Breast epithelium (tissue), 4 donors: ENCODE measurements around the gene STX18. TPM values are rescaled to one million over a fixed set of nuclear protein-coding genes. Genes with fewer than 3 reads are reported as not detected.

ENCODE experiments used
- DNase-seq, 2 donors: peaks; one replicate each; pipeline ENCODE4 v3.0.0-alpha.2; 2019; ENCODE audit warnings: low spot score in 2 of 2
- H3K27ac ChIP-seq, 2 donors: fragments of 200-600 bp; sonication (generic) in 1 of 2; one replicate each; pipeline ENCODE4 v1.5.1; 2016 to 2019; ENCODE audit warnings: mild to moderate bottlenecking in 1 of 2
- H3K27me3 ChIP-seq, 2 donors: fragments of 200-600 bp; sonication (generic) in 1 of 2; one replicate each; pipeline versions ENCODE4 v1.5.1 to v1.6.0; 2017 to 2019; ENCODE audit warnings: control low read depth in 1 of 2, mild to moderate bottlenecking in 1 of 2
- H3K36me3 ChIP-seq: fragments of 200-600 bp; one replicate; pipeline ENCODE4 v1.5.1; 2019
- H3K4me1 ChIP-seq, 2 donors: fragments of 200-600 bp; sonication (generic); one replicate each; pipeline ENCODE4 v1.5.1; 2016 to 2019; ENCODE audit warnings: control low read depth in 1 of 2
- H3K4me3 ChIP-seq, 3 donors: fragments of 200-600 bp; sonication (generic); 1 replicate in 2 of 3; 2 replicates in 1 of 3; pipeline ENCODE4 v1.5.1; 2016 to 2019; ENCODE audit warnings: mild to moderate bottlenecking in 3 of 3, moderate library complexity in 2 of 3
- H3K9me3 ChIP-seq, 2 donors: fragments of 200-600 bp; sonication (generic) in 1 of 2; one replicate each; pipeline ENCODE4 v1.5.1; 2016 to 2019; ENCODE audit warnings: control low read depth in 1 of 2
- POLR2A ChIP-seq: fragments of 450-650 bp; IDR thresholded peaks from one replicate; pipeline ENCODE4 v1.6.1; 2016; ENCODE audit warnings: antibody characterized with exemption, mild to moderate bottlenecking, moderate library complexity
- POLR2AphosphoS5 ChIP-seq, 3 donors: sonication (generic); formaldehyde crosslinking; IDR thresholded peaks; one replicate each; pipeline ENCODE4 v1.6.1; 2017; ENCODE audit warnings: antibody characterized with exemption in 3 of 3
- intact Hi-C: fragments of 100-400 bp; cut with DNase I; formaldehyde crosslinking; loops from one replicate; pipeline ENCODE4 v1.15.1; 2023; ENCODE audit warnings: low total_unique reads
- total RNA-seq, 3 donors: library from RNA; depleted of rRNA; stranded (reverse); fragments of >200 nt; gene quantifications; one replicate each; pipeline ENCODE4 v1.1.0, GENCODE V29; 2016
- TF ChIP-seq, protein P1 (sequence below), 3 donors: fragments of 450-650 bp; IDR thresholded peaks; one replicate each; pipeline ENCODE4 v1.5.1; 2016 to 2017; ENCODE audit warnings: antibody characterized with exemption in 3 of 3, mild to moderate bottlenecking in 3 of 3, moderate library complexity in 3 of 3

Gene STX18
- total RNA-seq, 3 donors from 2014 or later, result 32.2 to 36.3 (median 32.8) TPM

- Histone ChIP-seq H3K27ac (no peak overlapping the region), H3K9me3 (no peaks in the 10 kb centered on the region), H3K4me1 (no peaks in the 10 kb centered on the region), H3K36me3 (no peaks in the 10 kb centered on the region), H3K4me3 (no peak overlapping the region), H3K27me3 (peaks cover 0 to 9% of the 10 kb centered on the region in 2 donors)
- no peak for DNase-seq
- intact Hi-C loops, result no loop called here
- TF ChIP-seq, protein P1, sequence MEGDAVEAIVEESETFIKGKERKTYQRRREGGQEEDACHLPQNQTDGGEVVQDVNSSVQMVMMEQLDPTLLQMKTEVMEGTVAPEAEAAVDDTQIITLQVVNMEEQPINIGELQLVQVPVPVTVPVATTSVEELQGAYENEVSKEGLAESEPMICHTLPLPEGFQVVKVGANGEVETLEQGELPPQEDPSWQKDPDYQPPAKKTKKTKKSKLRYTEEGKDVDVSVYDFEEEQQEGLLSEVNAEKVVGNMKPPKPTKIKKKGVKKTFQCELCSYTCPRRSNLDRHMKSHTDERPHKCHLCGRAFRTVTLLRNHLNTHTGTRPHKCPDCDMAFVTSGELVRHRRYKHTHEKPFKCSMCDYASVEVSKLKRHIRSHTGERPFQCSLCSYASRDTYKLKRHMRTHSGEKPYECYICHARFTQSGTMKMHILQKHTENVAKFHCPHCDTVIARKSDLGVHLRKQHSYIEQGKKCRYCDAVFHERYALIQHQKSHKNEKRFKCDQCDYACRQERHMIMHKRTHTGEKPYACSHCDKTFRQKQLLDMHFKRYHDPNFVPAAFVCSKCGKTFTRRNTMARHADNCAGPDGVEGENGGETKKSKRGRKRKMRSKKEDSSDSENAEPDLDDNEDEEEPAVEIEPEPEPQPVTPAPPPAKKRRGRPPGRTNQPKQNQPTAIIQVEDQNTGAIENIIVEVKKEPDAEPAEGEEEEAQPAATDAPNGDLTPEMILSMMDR (IDR thresholded peaks at IDR 0.05), result no peak
- no peak for TF ChIP-seq POLR2AphosphoS5 (IDR thresholded peaks at IDR 0.05)
These were observed 146.5 kb downstream of the STX18 start for GRCh38 chr4:4395371-4395770.

GRCh38 chr4:4394644-4395043, 147.2 kb downstream of the STX18 start:
- H3K36me3 ChIP-seq, result no peaks in the 10 kb centered on the region
- peaks cover 0 to 15% of the 10 kb centered on the region in 2 donors for H3K27me3 ChIP-seq
- no peak for DNase-seq
- TF ChIP-seq, protein P1 (IDR thresholded peaks at IDR 0.05), result no peak
- TF ChIP-seq POLR2AphosphoS5 (IDR thresholded peaks at IDR 0.05) (no peak), POLR2A (no peak)
- no peaks in the 10 kb centered on the region for H3K4me1 ChIP-seq
- intact Hi-C loops, result no loop called here
- no peak overlapping the region for H3K27ac ChIP-seq
- H3K9me3 ChIP-seq, result no peaks in the 10 kb centered on the region
- no peak overlapping the region for H3K4me3 ChIP-seq

DNA sequence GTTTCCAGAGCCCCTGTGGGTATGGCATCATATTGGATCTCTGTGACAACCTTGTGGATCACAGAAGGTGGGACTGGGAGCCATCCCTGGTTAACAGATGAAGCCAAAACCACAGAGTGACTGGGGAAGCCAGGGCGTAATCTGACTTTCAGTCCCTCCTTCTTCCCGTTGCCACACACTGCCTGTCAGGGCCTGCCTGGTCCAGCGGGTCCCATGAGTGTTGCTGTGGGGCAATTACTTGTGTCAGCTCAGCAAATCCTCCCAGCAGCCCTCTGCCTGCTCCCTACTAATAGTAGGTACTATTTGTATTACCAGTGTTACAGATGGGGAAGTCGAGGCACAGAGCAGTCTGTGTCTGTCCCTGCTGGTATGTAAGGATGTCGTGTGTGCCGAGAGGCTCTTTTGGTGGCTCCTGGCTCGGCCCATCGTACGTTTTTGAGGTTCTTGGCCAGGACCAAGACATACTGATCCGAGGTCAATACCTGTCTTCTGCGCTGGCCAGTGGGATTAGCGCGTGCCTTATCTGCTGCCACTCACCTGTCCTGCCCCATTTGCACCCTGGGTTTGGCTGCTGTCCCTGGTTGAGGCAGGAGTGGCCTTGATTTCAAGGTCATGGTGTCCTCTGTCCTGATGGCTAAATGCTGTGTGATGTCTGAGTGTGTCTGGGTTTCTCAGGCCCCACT, 149.2 kb downstream of the STX18 start:
- peaks cover 0 to 32% of the 10 kb centered on the region in 2 donors for H3K27me3 ChIP-seq

GRCh38 chr4:4391866-4392265, 150.0 kb downstream of the STX18 start:
- intact Hi-C loops, result no loop called here
- Histone ChIP-seq H3K27ac (peak overlapping the region in 1 of 2 donors; percentile 20), H3K4me3 (no peak overlapping the region), H3K36me3 (no peaks in the 10 kb centered on the region), H3K27me3 (peaks cover 4 to 40% of the 10 kb centered on the region in 2 donors), H3K4me1 (peaks cover 8 to 13% of the 10 kb centered on the region in 2 donors), H3K9me3 (no peaks in the 10 kb centered on the region)
- DNase-seq, result no peak
- TF ChIP-seq POLR2AphosphoS5 (IDR thresholded peaks at IDR 0.05) (no peak), POLR2A (no peak)
- TF ChIP-seq, protein P1 (IDR thresholded peaks at IDR 0.05), result no peak

More for the DNA sequence above, 149.2 kb downstream of the STX18 start:
- Histone ChIP-seq H3K27ac (peak overlapping the region in 1 of 2 donors; percentile 32), H3K36me3 (no peaks in the 10 kb centered on the region), H3K4me1 (peaks cover 4 to 6% of the 10 kb centered on the region in 2 donors), H3K9me3 (no peaks in the 10 kb centered on the region), H3K4me3 (no peak overlapping the region)
- intact Hi-C loops, result no loop called here
- no peak for TF ChIP-seq POLR2AphosphoS5 (IDR thresholded peaks at IDR 0.05)
- TF ChIP-seq POLR2A, result no peak
- TF ChIP-seq, protein P1 (IDR thresholded peaks at IDR 0.05), result no peak
- DNase-seq, result peak in 1 of 2 donors; percentile 65

GRCh38 chr4:4390515-4391240, 151.2 kb downstream of the STX18 start:
- Histone ChIP-seq H3K4me3 (no peak overlapping the region), H3K27ac (no peak overlapping the region), H3K4me1 (peaks cover 8 to 13% of the 10 kb centered on the region in 2 donors), H3K36me3 (no peaks in the 10 kb centered on the region), H3K27me3 (peaks cover 12 to 52% of the 10 kb centered on the region in 2 donors), H3K9me3 (no peaks in the 10 kb centered on the region)
- DNase-seq, result no peak
- TF ChIP-seq POLR2A, result no peak
- TF ChIP-seq, protein P1 (IDR thresholded peaks at IDR 0.05), result no peak
- TF ChIP-seq POLR2AphosphoS5 (IDR thresholded peaks at IDR 0.05), result no peak
- intact Hi-C loops, result no loop called here
